HepG2 (cell line): ENCODE results near the gene TBC1D14. TPM values are rescaled to one million over a fixed set of nuclear protein-coding genes. Genes with fewer than 3 reads are reported as not detected.

Experiments used
- ARID4A ChIP-seq: sonication (generic); formaldehyde crosslinking; IDR thresholded peaks from 2 replicates; pipeline ENCODE4 v1.5.0; 2020; ENCODE audit warnings: mild to moderate bottlenecking, missing genetic modification reagents, borderline replicate concordance
- CCDC6 ChIP-seq: sonication (generic); formaldehyde crosslinking; IDR thresholded peaks from 2 replicates; pipeline ENCODE4 v1.8.1; 2022; ENCODE audit warnings: mild to moderate bottlenecking, missing genetic modification reagents, moderate library complexity
- CREBL2 ChIP-seq: sonication (generic); formaldehyde crosslinking; IDR thresholded peaks from 2 replicates; pipeline ENCODE4 v1.8.1; 2023; ENCODE audit warnings: missing genetic modification reagents, mild to moderate bottlenecking, borderline replicate concordance
- DNMT1 ChIP-seq: sonication (generic); formaldehyde crosslinking; IDR thresholded peaks from 2 replicates; pipeline ENCODE4 v1.5.1; 2020; ENCODE audit warnings: mild to moderate bottlenecking, missing genetic modification reagents
- HOXD1 ChIP-seq: sonication (generic); formaldehyde crosslinking; IDR thresholded peaks from 2 replicates; pipeline ENCODE4 v1.5.0; 2020; ENCODE audit warnings: missing genetic modification reagents
- MAZ ChIP-seq, 2 experiments: sonication (generic) in 1 of 2; formaldehyde crosslinking in 1 of 2; IDR thresholded peaks; 2 replicates each; pipeline versions ENCODE4 v1.5.0 to v1.6.1; 2012 to 2020; ENCODE audit warnings: low read depth in 2 of 2, mild to moderate bottlenecking in 2 of 2, borderline replicate concordance in 1 of 2, improper control_type of control experiment in 1 of 2, low read length in 1 of 2, missing genetic modification reagents in 1 of 2, moderate library complexity in 1 of 2
- MBD4 ChIP-seq: IDR thresholded peaks from 2 replicates; pipeline ENCODE4 v1.6.1; 2012; ENCODE audit warnings: low read length, inconsistent platforms, borderline replicate concordance
- MTF2 ChIP-seq: sonication (generic); formaldehyde crosslinking; IDR thresholded peaks from 2 replicates; pipeline ENCODE4 v1.5.0; 2020; ENCODE audit warnings: missing genetic modification reagents, borderline replicate concordance
- RFX1 ChIP-seq: fragments of 450-650 bp; IDR thresholded peaks from 2 replicates; pipeline ENCODE4 v1.6.1; 2017
- YEATS4 ChIP-seq: sonication (generic); formaldehyde crosslinking; IDR thresholded peaks from 2 replicates; pipeline ENCODE4 v1.4.0; 2020; ENCODE audit warnings: missing genetic modification reagents, borderline replicate concordance
- ZMAT3 ChIP-seq: sonication (generic); formaldehyde crosslinking; conservative IDR thresholded peaks from 2 replicates; pipeline ENCODE4 v1.7.0; 2021; ENCODE audit warnings: missing genetic modification reagents
- ZNF225 ChIP-seq: sonication (generic); formaldehyde crosslinking; IDR thresholded peaks from 2 replicates; pipeline ENCODE4 v1.4.0; 2020; ENCODE audit warnings: mild to moderate bottlenecking, missing genetic modification reagents
- ZNF589 ChIP-seq: sonication (generic); formaldehyde crosslinking; conservative IDR thresholded peaks from 2 replicates; pipeline ENCODE4 v1.8.0; 2022; ENCODE audit warnings: mild to moderate bottlenecking, moderate library complexity, missing genetic modification reagents
- ZXDC ChIP-seq: sonication (generic); formaldehyde crosslinking; IDR thresholded peaks from 2 replicates; pipeline ENCODE4 v1.5.0; 2020; ENCODE audit warnings: mild to moderate bottlenecking, missing genetic modification reagents
- polyA plus RNA-seq, 8 experiments: library from polyadenylated mRNA; depleted of rRNA in 3 of 8; stranded (reverse) in 7 of 8; unstranded in 1 of 8; fragments of >200 nt; fragmentation: Illumina TruSeq in 4 of 8; extraction: Trizol in 4 of 8; gene quantifications; 2 replicates each; pipeline versions ENCODE4 v1.2.1 to v1.2.3, GENCODE V29; 2011 to 2016; ENCODE audit warnings: low read depth in 4 of 8, missing spikeins in 1 of 8, mixed read lengths in 1 of 8; ENCODE audit not compliant: insufficient read depth in 1 of 8
- total RNA-seq, 5 experiments: library from RNA; depleted of rRNA; stranded (reverse); fragments of >200 nt; fragmentation: Illumina TruSeq; extraction: Trizol; gene quantifications; 2 replicates each; pipeline ENCODE4 v1.2.3, GENCODE V29; 2016; ENCODE audit warnings: low read depth in 1 of 5
- TF ChIP-seq, protein P1 (sequence below): sonication (generic); formaldehyde crosslinking; IDR thresholded peaks from 2 replicates; pipeline ENCODE4 v1.4.0; 2020; ENCODE audit warnings: mild to moderate bottlenecking, missing genetic modification reagents
- TF ChIP-seq, protein P2 (sequence below): sonication (generic); formaldehyde crosslinking; IDR thresholded peaks from 2 replicates; pipeline ENCODE4 v1.5.0; 2020; ENCODE audit warnings: missing genetic modification reagents

Gene TBC1D14
- total and polyA plus RNA-seq, 2 of the 13 experiments (the other 11 are each of a cell fraction or from before 2014, with no cell fraction given), result 29.5 to 46.5 TPM

- TF ChIP-seq ZXDC (CRISPR knock-in tag) (no peak), CREBL2 (CRISPR knock-in tag) (no peak), ZNF589 (CRISPR knock-in tag) (no peak), CCDC6 (CRISPR knock-in tag) (no peak), ZNF225 (CRISPR knock-in tag) (peak; percentile 37; the same call in 1 of the 2 replicates), RFX1 (no peak), MTF2 (CRISPR knock-in tag) (no peak), HOXD1 (CRISPR knock-in tag) (0 out of 2 replicates have a peak, but pooled peaks have one; percentile 51), MAZ (IDR thresholded peaks at IDR 0.05; ENCODE audit: borderline replicate concordance, low read depth, low read length) (no peak), MAZ (CRISPR knock-in tag; IDR thresholded peaks at IDR 0.05; ENCODE audit: low read depth) (peak; percentile 54; the same call in 1 of the 2 replicates), ARID4A (CRISPR knock-in tag) (peak; percentile 75), YEATS4 (CRISPR knock-in tag) (peak; percentile 55; the same call in 1 of the 2 replicates), MBD4 (no peak), ZMAT3 (CRISPR knock-in tag) (peak; percentile 44; the same call in 1 of the 2 replicates), DNMT1 (CRISPR knock-in tag) (peak; percentile 80)
- TF ChIP-seq, protein P1, sequence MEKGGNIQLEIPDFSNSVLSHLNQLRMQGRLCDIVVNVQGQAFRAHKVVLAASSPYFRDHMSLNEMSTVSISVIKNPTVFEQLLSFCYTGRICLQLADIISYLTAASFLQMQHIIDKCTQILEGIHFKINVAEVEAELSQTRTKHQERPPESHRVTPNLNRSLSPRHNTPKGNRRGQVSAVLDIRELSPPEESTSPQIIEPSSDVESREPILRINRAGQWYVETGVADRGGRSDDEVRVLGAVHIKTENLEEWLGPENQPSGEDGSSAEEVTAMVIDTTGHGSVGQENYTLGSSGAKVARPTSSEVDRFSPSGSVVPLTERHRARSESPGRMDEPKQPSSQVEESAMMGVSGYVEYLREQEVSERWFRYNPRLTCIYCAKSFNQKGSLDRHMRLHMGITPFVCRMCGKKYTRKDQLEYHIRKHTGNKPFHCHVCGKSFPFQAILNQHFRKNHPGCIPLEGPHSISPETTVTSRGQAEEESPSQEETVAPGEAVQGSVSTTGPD (CRISPR knock-in tag), result no peak
- TF ChIP-seq, protein P2, sequence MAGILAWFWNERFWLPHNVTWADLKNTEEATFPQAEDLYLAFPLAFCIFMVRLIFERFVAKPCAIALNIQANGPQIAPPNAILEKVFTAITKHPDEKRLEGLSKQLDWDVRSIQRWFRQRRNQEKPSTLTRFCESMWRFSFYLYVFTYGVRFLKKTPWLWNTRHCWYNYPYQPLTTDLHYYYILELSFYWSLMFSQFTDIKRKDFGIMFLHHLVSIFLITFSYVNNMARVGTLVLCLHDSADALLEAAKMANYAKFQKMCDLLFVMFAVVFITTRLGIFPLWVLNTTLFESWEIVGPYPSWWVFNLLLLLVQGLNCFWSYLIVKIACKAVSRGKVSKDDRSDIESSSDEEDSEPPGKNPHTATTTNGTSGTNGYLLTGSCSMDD (CRISPR knock-in tag), result peak; percentile 29; the same call in 1 of the 2 replicates
Measured at GRCh38 chr4:7043284-7044136, 133.9 kb downstream of the TBC1D14 start, which contains the start of gene TADA2B (continued).
